ENCODE data around the gene KYNU. TPM values are rescaled to one million over a fixed set of nuclear protein-coding genes. Genes with fewer than 3 reads are reported as not detected.
"Not testable (repeated sequence)": the region's sequence is repeated elsewhere in the genome, so short reads cannot be mapped to it uniquely, and the experiment has no call there.

The KYNU gene
- total and polyA plus RNA-seq, 4 experiments from 2014 or later = 0.73 to 1.3 (median 0.85) TPM; not detected in 1

DNA sequence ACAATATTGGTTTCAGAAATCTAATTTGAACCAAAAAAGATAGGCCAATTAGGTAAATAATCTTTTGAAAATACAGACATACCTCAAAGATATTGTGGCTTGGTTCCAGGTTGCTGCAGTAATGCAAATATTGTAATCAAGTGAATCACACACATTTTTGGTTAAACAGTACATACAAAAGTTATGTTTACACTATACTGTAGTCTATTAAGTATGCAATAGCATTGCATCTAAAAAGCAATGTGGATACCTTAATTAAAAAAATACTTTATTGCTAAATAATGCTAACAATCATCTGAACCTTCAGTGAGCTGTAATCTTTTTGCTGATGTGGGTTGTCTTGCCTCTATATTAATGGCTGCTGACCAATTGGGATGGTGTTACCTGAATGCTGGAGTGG lies 67.3 kb downstream of the KYNU start:
- CTCF ChIA-PET (ENCODE audit: partially characterized antibody) = no interaction called here
- no peak for DNase-seq
- Histone ChIP-seq H3K36me3 (ENCODE audit: insufficient read depth, low read length) (no peaks in the 10 kb centered on the region), H3K4me1 (ENCODE audit: insufficient read depth, low read length) (no peaks in the 10 kb centered on the region), H3K27me3 (ENCODE audit: insufficient read depth, low read length) (no peaks in the 10 kb centered on the region), H3K4me3 (ENCODE audit: low read length in 2 of 2) (no peak overlapping the region), H3K9me3 (ENCODE audit: control insufficient read depth in 1 of 2, low read length in 2 of 2) (no peaks in the 10 kb centered on the region), H3K27ac (ENCODE audit: low read depth, low read length) (no peak overlapping the region)
- intact Hi-C loops (cut with micrococcal nuclease) = no loop called here
- H3K27ac Mint-ChIP-seq = no peak overlapping the region
- peaks cover 0 to 3% (median 1%) of the 10 kb centered on the region in 4 donors for H3K4me1 Mint-ChIP-seq
- H3K36me3 Mint-ChIP-seq = no peaks in the 10 kb centered on the region
- peaks cover 6 to 7% of the 10 kb centered on the region in 2 donors for H3K27me3 Mint-ChIP-seq
- POLR2A ChIA-PET (ENCODE audit: partially characterized antibody) = no interaction called here
- peaks cover 0 to 7% (median 1%) of the 10 kb centered on the region in 8 donors for H3K9me3 Mint-ChIP-seq
- no peak overlapping the region for H3K4me3 Mint-ChIP-seq

DNA sequence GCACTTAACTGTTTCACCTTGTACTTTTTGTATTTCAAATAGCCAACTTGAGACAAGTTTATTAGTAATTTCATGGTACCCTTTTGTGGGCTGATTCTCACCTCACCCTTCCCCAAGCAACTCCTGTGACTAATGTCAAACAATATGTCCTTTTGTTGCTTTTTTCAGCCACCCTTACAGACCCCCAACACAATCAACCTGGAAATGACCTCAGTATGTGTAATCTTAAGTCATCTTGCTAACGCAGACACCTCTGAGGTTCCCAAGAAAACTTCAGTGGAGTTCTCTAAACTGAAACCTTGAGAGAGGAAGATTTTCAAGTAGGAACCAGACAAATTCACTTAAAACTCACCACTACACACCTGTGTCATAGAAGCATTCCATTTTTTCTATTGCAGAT lies 69.5 kb downstream of the KYNU start:
- Histone ChIP-seq H3K4me1 (ENCODE audit: insufficient read depth, low read length) (no peaks in the 10 kb centered on the region), H3K36me3 (ENCODE audit: insufficient read depth, low read length) (no peaks in the 10 kb centered on the region), H3K9me3 (ENCODE audit: control insufficient read depth in 1 of 2, low read length in 2 of 2) (no peaks in the 10 kb centered on the region), H3K4me3 (ENCODE audit: low read length in 2 of 2) (no peak overlapping the region), H3K27me3 (ENCODE audit: insufficient read depth, low read length) (no peaks in the 10 kb centered on the region), H3K27ac (ENCODE audit: low read depth, low read length) (no peak overlapping the region)
- ChIA-PET CTCF (ENCODE audit: partially characterized antibody) (interaction anchor here (1.1 kb wide), 1 partner anchor 13 kb away, joined by 3 read pairs; no protein-coding TSS in a partner anchor), POLR2A (ENCODE audit: partially characterized antibody) (no interaction called here)
- no peak for DNase-seq
- Mint-ChIP-seq H3K36me3 (no peaks in the 10 kb centered on the region), H3K27me3 (peaks cover 7 to 8% of the 10 kb centered on the region in 2 donors), H3K4me3 (no peak overlapping the region), H3K9me3 (peaks cover 0 to 14% (median 8%) of the 10 kb centered on the region in 8 donors), H3K4me1 (no peaks in the 10 kb centered on the region), H3K27ac (no peak overlapping the region)
- intact Hi-C loops (cut with micrococcal nuclease) = no loop called here

DNA sequence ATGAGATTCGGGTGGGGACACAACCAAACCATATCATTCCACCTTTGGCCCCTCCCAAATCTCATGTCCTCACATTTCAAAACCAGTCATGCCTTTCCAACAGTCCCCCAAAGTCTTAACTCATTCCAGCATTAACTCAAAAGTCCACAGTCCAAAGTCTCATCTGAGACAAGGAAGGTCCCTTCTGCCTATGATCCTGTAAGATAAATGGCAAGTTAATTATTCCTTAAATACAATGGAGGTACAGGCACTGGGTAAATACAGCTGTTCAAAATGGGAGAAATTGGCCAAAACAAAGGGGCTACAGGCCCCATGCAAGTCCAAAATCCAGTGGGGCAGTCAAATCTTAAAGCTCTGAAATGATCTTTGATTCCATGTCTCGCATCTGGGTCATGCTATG lies 71.3 kb downstream of the KYNU start:
- POLR2A ChIA-PET (ENCODE audit: partially characterized antibody); H3K4me1 ChIP-seq (ENCODE audit: insufficient read depth, low read length); H3K27me3 ChIP-seq (ENCODE audit: insufficient read depth, low read length); H3K4me3 Mint-ChIP-seq; intact Hi-C loops (cut with micrococcal nuclease); H3K36me3 Mint-ChIP-seq; H3K36me3 ChIP-seq (ENCODE audit: insufficient read depth, low read length); DNase-seq; H3K9me3 ChIP-seq (ENCODE audit: control insufficient read depth in 1 of 2, low read length in 2 of 2); H3K27ac ChIP-seq (ENCODE audit: low read depth, low read length); H3K27me3 Mint-ChIP-seq; H3K27ac Mint-ChIP-seq; H3K4me3 ChIP-seq (ENCODE audit: low read length in 2 of 2); CTCF ChIA-PET (ENCODE audit: partially characterized antibody); H3K4me1 Mint-ChIP-seq: not testable (repeated sequence)
- peaks cover 0 to 14% (median 8%) of the 10 kb centered on the region in 8 donors for H3K9me3 Mint-ChIP-seq

DNA sequence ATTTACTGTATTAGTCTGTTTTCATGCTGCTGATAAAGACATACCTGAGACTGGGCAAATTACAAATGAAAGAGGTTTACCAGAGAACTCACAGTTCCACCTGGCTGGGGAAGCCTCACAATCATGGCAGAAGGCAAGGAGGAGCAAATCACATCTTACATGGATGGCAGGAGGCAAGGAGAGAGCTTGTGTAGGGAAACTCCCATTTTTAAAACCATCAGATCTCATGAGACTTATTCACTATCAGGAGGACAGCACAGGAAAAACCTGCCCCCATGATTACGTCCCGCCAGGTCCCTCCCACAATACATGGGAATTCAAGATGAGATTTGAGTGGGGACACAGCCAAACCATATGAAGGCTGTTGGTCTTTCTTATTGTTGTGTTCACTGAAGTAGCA lies 72.9 kb downstream of the KYNU start:
- H3K27ac ChIP-seq (ENCODE audit: low read depth, low read length); H3K4me1 ChIP-seq (ENCODE audit: insufficient read depth, low read length); H3K27me3 ChIP-seq (ENCODE audit: insufficient read depth, low read length); POLR2A ChIA-PET (ENCODE audit: partially characterized antibody); H3K27ac Mint-ChIP-seq; DNase-seq; H3K4me3 ChIP-seq (ENCODE audit: low read length in 2 of 2); CTCF ChIA-PET (ENCODE audit: partially characterized antibody); intact Hi-C loops (cut with micrococcal nuclease); H3K36me3 ChIP-seq (ENCODE audit: insufficient read depth, low read length); H3K4me3 Mint-ChIP-seq; H3K9me3 ChIP-seq (ENCODE audit: control insufficient read depth in 1 of 2, low read length in 2 of 2); H3K36me3 Mint-ChIP-seq; H3K4me1 Mint-ChIP-seq: not testable (repeated sequence)
- peaks cover 3 to 14% of the 10 kb centered on the region in 2 donors for H3K27me3 Mint-ChIP-seq
- H3K9me3 Mint-ChIP-seq = peaks cover 0 to 14% (median 8%) of the 10 kb centered on the region in 8 donors

- Histone ChIP-seq H3K9me3 (ENCODE audit: control insufficient read depth in 1 of 2, low read length in 2 of 2) (no peaks in the 10 kb centered on the region), H3K4me3 (ENCODE audit: low read length in 2 of 2) (no peak overlapping the region), H3K4me1 (ENCODE audit: insufficient read depth, low read length) (no peaks in the 10 kb centered on the region), H3K36me3 (ENCODE audit: insufficient read depth, low read length) (no peaks in the 10 kb centered on the region), H3K27ac (ENCODE audit: low read depth, low read length) (no peak overlapping the region), H3K27me3 (ENCODE audit: insufficient read depth, low read length) (no peaks in the 10 kb centered on the region)
- Mint-ChIP-seq H3K36me3 (no peaks in the 10 kb centered on the region), H3K4me3 (no peak overlapping the region), H3K27me3 (peaks cover 2 to 14% of the 10 kb centered on the region in 2 donors), H3K27ac (peak overlapping the region in 1 of 7 donors; percentile 3), H3K4me1 (no peaks in the 10 kb centered on the region), H3K9me3 (peaks cover 0 to 14% (median 8%) of the 10 kb centered on the region in 8 donors)
- POLR2A ChIA-PET (ENCODE audit: partially characterized antibody) = no interaction called here
- DNase-seq = no peak
- CTCF ChIA-PET (ENCODE audit: partially characterized antibody) = no interaction called here
- intact Hi-C loops (cut with micrococcal nuclease) = no loop called here
Measured at GRCh38 chr2:142951190-142952007, 73.9 kb downstream of the KYNU start.

GRCh38 chr2:142952018-142952417 lies 74.6 kb downstream of the KYNU start:
- no peaks in the 10 kb centered on the region for H3K36me3 Mint-ChIP-seq
- no peak overlapping the region for H3K4me3 ChIP-seq (ENCODE audit: low read length in 2 of 2)
- H3K36me3 ChIP-seq (ENCODE audit: insufficient read depth, low read length) = no peaks in the 10 kb centered on the region
- no peaks in the 10 kb centered on the region for H3K27me3 ChIP-seq (ENCODE audit: insufficient read depth, low read length)
- ChIA-PET POLR2A (ENCODE audit: partially characterized antibody) (no interaction called here), CTCF (ENCODE audit: partially characterized antibody) (no interaction called here)
- DNase-seq = no peak
- no peak overlapping the region for H3K4me3 Mint-ChIP-seq
- no peak overlapping the region for H3K27ac ChIP-seq (ENCODE audit: low read depth, low read length)
- intact Hi-C loops (cut with micrococcal nuclease) = no loop called here
- H3K4me1 Mint-ChIP-seq = no peaks in the 10 kb centered on the region
- peaks cover under 1 to 9% of the 10 kb centered on the region in 2 donors for H3K27me3 Mint-ChIP-seq
- H3K4me1 ChIP-seq (ENCODE audit: insufficient read depth, low read length) = no peaks in the 10 kb centered on the region
- no peaks in the 10 kb centered on the region for H3K9me3 ChIP-seq (ENCODE audit: control insufficient read depth in 1 of 2, low read length in 2 of 2)
- no peak overlapping the region for H3K27ac Mint-ChIP-seq
- H3K9me3 Mint-ChIP-seq = peaks cover 0 to 14% (median 8%) of the 10 kb centered on the region in 8 donors

- H3K27ac ChIP-seq (ENCODE audit: low read depth, low read length) = no peak overlapping the region
- H3K27me3 Mint-ChIP-seq = peaks cover 0 to 11% of the 10 kb centered on the region in 2 donors
- peaks cover 0 to 14% (median 8%) of the 10 kb centered on the region in 8 donors for H3K9me3 Mint-ChIP-seq
- no peaks in the 10 kb centered on the region for H3K27me3 ChIP-seq (ENCODE audit: insufficient read depth, low read length)
- no peaks in the 10 kb centered on the region for H3K36me3 ChIP-seq (ENCODE audit: insufficient read depth, low read length)
- no peaks in the 10 kb centered on the region for H3K36me3 Mint-ChIP-seq
- no peak overlapping the region for H3K4me3 Mint-ChIP-seq
- H3K9me3 ChIP-seq (ENCODE audit: control insufficient read depth in 1 of 2, low read length in 2 of 2) = no peaks in the 10 kb centered on the region
- no peak overlapping the region for H3K4me3 ChIP-seq (ENCODE audit: low read length in 2 of 2)
- H3K4me1 Mint-ChIP-seq = no peaks in the 10 kb centered on the region
- no peak overlapping the region for H3K27ac Mint-ChIP-seq
- CTCF ChIA-PET (ENCODE audit: partially characterized antibody) = no interaction called here
- H3K4me1 ChIP-seq (ENCODE audit: insufficient read depth, low read length) = no peaks in the 10 kb centered on the region
- DNase-seq = no peak
- POLR2A ChIA-PET (ENCODE audit: partially characterized antibody) = no interaction called here
- intact Hi-C loops (cut with micrococcal nuclease) = no loop called here
Measured at GRCh38 chr2:142952793-142953494, 75.5 kb downstream of the KYNU start.
